ENCODE measurements around the gene RBBP7. TPM values are rescaled to one million over a fixed set of nuclear protein-coding genes. Genes with fewer than 3 reads are reported as not detected.
A peak's percentile ranks its signal among the peaks of the same experiment; 100 is the strongest.

The RBBP7 gene
- total and polyA plus RNA-seq, 3 donors from 2014 or later = 206 to 375 (median 311) TPM

DNA sequence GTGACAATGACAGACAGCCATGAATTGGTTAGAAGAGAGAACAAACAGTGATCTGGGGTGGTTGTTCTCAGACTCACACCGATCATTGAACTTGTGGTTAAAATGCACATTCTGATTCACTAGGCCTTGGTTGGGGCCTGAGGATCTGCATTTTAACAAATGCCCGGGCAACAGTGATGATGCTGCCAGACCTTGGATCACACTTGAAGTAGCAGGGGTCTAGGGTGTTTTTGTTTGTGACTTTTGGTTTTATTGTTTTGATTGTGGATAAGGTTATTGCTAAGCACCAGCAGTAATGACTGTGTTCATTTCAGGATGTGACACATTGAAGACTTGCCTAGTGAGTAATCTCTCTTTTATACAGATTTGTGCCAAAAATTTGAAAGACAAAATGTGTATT, 47.4 kb downstream of the RBBP7 start:
- H3K27ac ChIP-seq = no peak overlapping the region
- H3K4me3 ChIP-seq = no peak overlapping the region
- peaks cover 5% of the 10 kb centered on the region for H3K4me1 ChIP-seq
- intact Hi-C loops (cut with DNase I; ENCODE audit: low total_unique reads) = no loop called here
- 86 to 100% methylated on average over 2 of the region's 2 CpGs for WGBS, 2 donors
- TF ChIP-seq, protein P1, sequence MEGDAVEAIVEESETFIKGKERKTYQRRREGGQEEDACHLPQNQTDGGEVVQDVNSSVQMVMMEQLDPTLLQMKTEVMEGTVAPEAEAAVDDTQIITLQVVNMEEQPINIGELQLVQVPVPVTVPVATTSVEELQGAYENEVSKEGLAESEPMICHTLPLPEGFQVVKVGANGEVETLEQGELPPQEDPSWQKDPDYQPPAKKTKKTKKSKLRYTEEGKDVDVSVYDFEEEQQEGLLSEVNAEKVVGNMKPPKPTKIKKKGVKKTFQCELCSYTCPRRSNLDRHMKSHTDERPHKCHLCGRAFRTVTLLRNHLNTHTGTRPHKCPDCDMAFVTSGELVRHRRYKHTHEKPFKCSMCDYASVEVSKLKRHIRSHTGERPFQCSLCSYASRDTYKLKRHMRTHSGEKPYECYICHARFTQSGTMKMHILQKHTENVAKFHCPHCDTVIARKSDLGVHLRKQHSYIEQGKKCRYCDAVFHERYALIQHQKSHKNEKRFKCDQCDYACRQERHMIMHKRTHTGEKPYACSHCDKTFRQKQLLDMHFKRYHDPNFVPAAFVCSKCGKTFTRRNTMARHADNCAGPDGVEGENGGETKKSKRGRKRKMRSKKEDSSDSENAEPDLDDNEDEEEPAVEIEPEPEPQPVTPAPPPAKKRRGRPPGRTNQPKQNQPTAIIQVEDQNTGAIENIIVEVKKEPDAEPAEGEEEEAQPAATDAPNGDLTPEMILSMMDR (IDR thresholded peaks at IDR 0.05) = no peak
- TF ChIP-seq POLR2A (IDR thresholded peaks at IDR 0.05) = no peak
- H3K27me3 ChIP-seq = no peaks in the 10 kb centered on the region
- H3K36me3 ChIP-seq (ENCODE audit: low read depth, missing control alignments) = no peaks in the 10 kb centered on the region
- no peaks in the 10 kb centered on the region for H3K9me3 ChIP-seq
- DNase-seq = no peak

DNA sequence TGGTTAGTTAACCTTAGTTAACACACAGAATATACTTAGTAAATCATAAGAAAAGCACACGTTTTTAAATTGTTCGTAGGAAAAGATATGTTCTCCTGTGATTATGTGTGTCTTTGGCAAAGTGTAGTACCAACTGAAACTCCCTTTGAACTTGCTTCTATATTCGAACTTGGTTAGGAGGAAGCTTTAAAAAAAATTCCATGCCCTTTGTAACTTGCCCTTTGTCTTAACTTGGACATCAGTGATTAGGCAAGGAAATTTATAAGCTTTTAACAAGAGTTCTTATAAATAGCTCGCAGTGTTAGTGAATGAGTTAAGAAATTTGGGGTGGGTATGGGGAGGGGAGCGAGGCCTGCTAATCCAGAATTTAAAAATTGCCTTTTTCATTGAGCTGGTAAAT, 50.5 kb downstream of the RBBP7 start:
- H3K4me1 ChIP-seq = no peaks in the 10 kb centered on the region
- no peaks in the 10 kb centered on the region for H3K36me3 ChIP-seq (ENCODE audit: low read depth, missing control alignments)
- H3K9me3 ChIP-seq = no peaks in the 10 kb centered on the region
- WGBS, 2 donors = 60 to 67% methylated on average over 5 of the region's 5 CpGs
- intact Hi-C loops (cut with DNase I; ENCODE audit: low total_unique reads) = no loop called here
- no peak overlapping the region for H3K27ac ChIP-seq
- DNase-seq = no peak
- no peaks in the 10 kb centered on the region for H3K27me3 ChIP-seq
- TF ChIP-seq POLR2A (IDR thresholded peaks at IDR 0.05) = no peak
- TF ChIP-seq, protein P1 (IDR thresholded peaks at IDR 0.05) = no peak
- no peak overlapping the region for H3K4me3 ChIP-seq

DNA sequence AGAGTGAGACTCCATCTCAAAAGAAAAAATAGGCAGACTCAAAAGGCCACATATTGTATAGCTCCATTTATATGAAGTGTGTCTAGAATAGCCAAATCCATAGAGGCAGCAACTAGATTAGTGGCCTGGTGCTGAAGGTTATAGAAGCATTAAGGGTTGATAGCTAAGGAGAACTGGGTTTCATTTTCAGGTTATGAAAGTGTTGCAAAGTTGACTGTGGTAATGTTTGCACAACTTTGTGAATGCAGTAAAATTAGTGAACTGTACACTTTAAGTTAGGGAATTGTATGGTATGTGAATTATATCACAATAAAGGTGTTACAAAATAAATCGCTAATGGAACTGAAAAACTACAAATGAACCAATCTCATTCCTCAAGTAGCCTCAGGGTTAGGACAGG, 55.6 kb downstream of the RBBP7 start:
- no peaks in the 10 kb centered on the region for H3K9me3 ChIP-seq
- H3K4me1 ChIP-seq = no peaks in the 10 kb centered on the region
- intact Hi-C loops (cut with DNase I; ENCODE audit: low total_unique reads) = no loop called here
- 95 to 100% methylated on average over 1 of the region's 1 CpG for WGBS, 2 donors
- H3K27me3 ChIP-seq = no peaks in the 10 kb centered on the region
- no peak for DNase-seq
- H3K27ac ChIP-seq = no peak overlapping the region
- no peak overlapping the region for H3K4me3 ChIP-seq
- H3K36me3 ChIP-seq (ENCODE audit: low read depth, missing control alignments) = no peaks in the 10 kb centered on the region
- TF ChIP-seq, protein P1 (IDR thresholded peaks at IDR 0.05) = no peak
- TF ChIP-seq POLR2A (IDR thresholded peaks at IDR 0.05) = no peak

DNA sequence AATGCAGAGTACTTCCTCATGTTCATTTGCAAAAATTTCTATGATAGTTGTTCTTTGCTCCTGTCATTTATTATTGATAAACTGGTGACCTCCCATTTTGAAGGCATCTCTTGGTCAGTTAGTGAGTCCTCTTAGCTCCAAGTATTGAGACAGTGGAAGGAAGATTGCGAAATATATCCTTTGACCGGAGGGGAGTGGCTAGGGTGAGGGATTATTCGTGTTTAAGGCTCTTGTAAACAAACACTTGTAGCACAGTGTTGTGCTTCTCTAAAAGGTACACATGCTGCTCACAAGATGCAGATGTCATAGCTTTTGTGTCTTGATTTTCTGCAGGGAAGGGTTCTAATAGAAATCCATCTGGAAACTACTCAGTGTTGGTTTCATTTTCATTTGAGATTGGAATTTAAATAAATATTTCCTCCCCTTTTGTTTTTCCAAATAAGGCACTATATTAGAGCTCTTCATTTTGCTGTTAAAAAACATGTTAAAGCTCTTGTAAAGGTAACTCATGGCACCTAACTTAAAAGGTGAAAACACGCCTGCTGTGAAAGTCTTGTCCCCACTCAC, 62.1 kb downstream of the RBBP7 start:
- WGBS, 2 donors = 18 to 40% methylated on average over 4 of the region's 4 CpGs
- TF ChIP-seq, protein P1 (IDR thresholded peaks at IDR 0.05) = no peak
- TF ChIP-seq POLR2A (IDR thresholded peaks at IDR 0.05) = no peak
- H3K9me3 ChIP-seq = no peaks in the 10 kb centered on the region
- intact Hi-C loops (cut with DNase I; ENCODE audit: low total_unique reads) = no loop called here
- no peaks in the 10 kb centered on the region for H3K27me3 ChIP-seq
- H3K27ac ChIP-seq = peak overlapping the region in 1 of 2 donors; percentile 50
- DNase-seq = peak; percentile 20
- no peaks in the 10 kb centered on the region for H3K36me3 ChIP-seq (ENCODE audit: low read depth, missing control alignments)
- H3K4me1 ChIP-seq = no peaks in the 10 kb centered on the region
- no peak overlapping the region for H3K4me3 ChIP-seq

DNA sequence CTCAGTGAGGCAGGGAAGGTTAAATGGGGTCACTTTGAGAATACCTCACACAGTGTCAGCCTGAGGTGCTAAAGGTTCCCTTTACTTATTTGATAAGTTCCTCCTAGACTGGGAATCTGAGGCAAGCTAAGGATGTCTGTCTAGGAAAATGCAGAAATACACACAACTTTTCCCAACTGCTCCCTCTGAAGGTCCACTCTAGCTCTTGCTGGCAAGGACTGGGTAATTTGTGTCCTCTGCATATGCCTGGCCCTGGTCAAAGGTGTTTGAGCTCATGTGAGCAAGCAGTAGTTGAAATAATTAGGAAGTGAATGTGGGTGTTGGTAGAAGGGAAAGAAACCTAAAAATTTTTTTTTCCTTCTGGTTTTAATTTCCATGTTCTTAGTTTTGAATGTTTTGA, 62.6 kb downstream of the RBBP7 start:
- Histone ChIP-seq H3K9me3 (no peaks in the 10 kb centered on the region), H3K4me1 (no peaks in the 10 kb centered on the region), H3K36me3 (ENCODE audit: low read depth, missing control alignments) (no peaks in the 10 kb centered on the region), H3K27me3 (no peaks in the 10 kb centered on the region), H3K27ac (peak overlapping the region in 1 of 2 donors; percentile 50), H3K4me3 (no peak overlapping the region)
- TF ChIP-seq, protein P1 (IDR thresholded peaks at IDR 0.05) = peak in 1 of 3 experiments; percentile 12
- no peak for TF ChIP-seq POLR2A (IDR thresholded peaks at IDR 0.05)
- intact Hi-C loops (cut with DNase I; ENCODE audit: low total_unique reads) = no loop called here
- DNase-seq = peak; percentile 19
